Ovary (tissue), 9 donors: Measurements from ENCODE around the gene GREB1L. TPM values are rescaled to one million over a fixed set of nuclear protein-coding genes. Genes with fewer than 3 reads are reported as not detected.

Source experiments
- DNase-seq, 5 donors: peaks; one replicate each; pipeline ENCODE4 v3.0.0-alpha.2; 2019 to 2020
- H3K27ac ChIP-seq, 2 donors: fragments of 200-600 bp; one replicate each; pipeline versions ENCODE4 v1.5.1 to v1.8.0; 2019 to 2022
- H3K27me3 ChIP-seq: fragments of 200-600 bp; one replicate; pipeline ENCODE4 v1.8.0; 2022
- H3K36me3 ChIP-seq: fragments of 200-600 bp; sonication (generic); one replicate; pipeline ENCODE4 v1.5.1; 2019
- H3K4me1 ChIP-seq: one replicate; pipeline ENCODE4 v1.8.1; 2013; ENCODE audit warnings: mild to moderate bottlenecking, moderate library complexity; ENCODE audit not compliant: insufficient read depth
- H3K4me3 ChIP-seq: fragments of 200-600 bp; sonication (generic); one replicate; pipeline ENCODE4 v1.5.1; 2017
- H3K9me3 ChIP-seq, 2 donors: fragments of 200-600 bp in 1 of 2; sonication (generic) in 1 of 2; one replicate each; pipeline versions ENCODE4 v1.5.1 to v1.8.1; 2013 to 2019; ENCODE audit warnings: mild to moderate bottlenecking in 1 of 2, moderate library complexity in 1 of 2
- CTCF ChIP-seq, 3 donors: fragments of 450-650 bp in 2 of 3; fragments of 200-600 bp in 1 of 3; IDR thresholded peaks; one replicate each; pipeline versions ENCODE4 v1.5.1 to v1.8.0; 2016 to 2022; ENCODE audit warnings: antibody characterized with exemption in 3 of 3, mild to moderate bottlenecking in 1 of 3
- EP300 ChIP-seq: sonication (generic); formaldehyde crosslinking; IDR thresholded peaks from one replicate; pipeline ENCODE4 v1.6.1; 2017; ENCODE audit warnings: antibody characterized with exemption
- POLR2A ChIP-seq: fragments of 450-650 bp; IDR thresholded peaks from one replicate; pipeline ENCODE4 v1.6.1; 2017; ENCODE audit warnings: antibody characterized with exemption, mild to moderate bottlenecking, moderate library complexity
- WGBS, 3 donors: extraction: QIAGEN DNeasy Blood & Tissue Kit in 1 of 3; methylation state at CpG; one replicate each; pipeline versions ENCODE4 v1.1.5 to v1.1.7; 2013 to 2017; 5-methylcytosine and 5-hydroxymethylcytosine counted together
- intact Hi-C, 4 donors: fragments of 100-400 bp; cut with DNase I; formaldehyde crosslinking; loops; one replicate each; pipeline versions ENCODE4 v1.11.0 to v1.15.1; 2022 to 2023
- polyA plus RNA-seq, 2 donors: library from polyadenylated mRNA; stranded (reverse); fragments of 200-250 nt in 1 of 2; fragments of 350-450 nt in 1 of 2; fragmentation: Illumina TruSeq in 1 of 2; extraction: RNeasy Lipid Tissue Mini Kit (QIAGEN cat#74804) in 1 of 2; gene quantifications; one replicate each; pipeline ENCODE4 v1.2.3, GENCODE V29; 2013 to 2014
- total RNA-seq, 7 donors: library from RNA; depleted of rRNA in 2 of 7; stranded (reverse); fragments of >200 nt in 2 of 7; fragmentation: NEBNext Ultra II Directional in 3 of 7; extraction: Animal tissue kit (Norgen Biotek cat#: 25700) in 3 of 7; gene quantifications; one replicate each; pipeline versions ENCODE4 v1.1.0 to v1.2.4, GENCODE V29; 2016 to 2023
- donor health status: DM: no; HTN: no; CAD: no; lungs with moderate emphysema.
- donor health status: DM: no; HTN: no; CAD: no.
- donor health status: Bipolar disorder and iron deficiency.
- donor health status: DM: yes; HTN: yes; CAD: no.
- donor health status: DM: no; HTN: no; CAD: no.
- donor health status: DM: yes; HTN: yes; CAD: no.

GREB1L gene
- total and polyA plus RNA-seq, 9 donors: 2.4 to 22.8 (median 10.4) TPM

- H3K4me1 ChIP-seq: no peaks in the 10 kb centered on the region
- H3K4me3 ChIP-seq: no peak overlapping the region
- 88 to 97% (median 92%) methylated on average over 1 of the region's 1 CpG for WGBS, 3 donors
- DNase-seq: no peak
- TF ChIP-seq EP300 (no peak), POLR2A (no peak)
- no peaks in the 10 kb centered on the region for H3K9me3 ChIP-seq
- intact Hi-C loops: no loop called here
- no peaks in the 10 kb centered on the region for H3K27me3 ChIP-seq
- no peak overlapping the region for H3K27ac ChIP-seq
- no peaks in the 10 kb centered on the region for H3K36me3 ChIP-seq
Observed at GRCh38 chr18:21383031-21383430, 141.0 kb downstream of the GREB1L start.

GRCh38 chr18:21386523-21387240 lies 144.7 kb downstream of the GREB1L start:
- intact Hi-C loops: no loop called here
- no peak for DNase-seq
- WGBS, 3 donors: 90 to 92% (median 92%) methylated on average over 11 of the region's 11 CpGs

GRCh38 chr18:21387886-21388285 lies 145.9 kb downstream of the GREB1L start:
- no peak for TF ChIP-seq EP300

More at GRCh38 chr18:21386523-21387240, 144.7 kb downstream of the GREB1L start:
- no peak overlapping the region for H3K27ac ChIP-seq
- H3K4me3 ChIP-seq: no peak overlapping the region
- no peak for TF ChIP-seq CTCF (IDR thresholded peaks at IDR 0.05)
- no peak for TF ChIP-seq POLR2A
- TF ChIP-seq EP300: no peak
- no peaks in the 10 kb centered on the region for H3K36me3 ChIP-seq
- H3K27me3 ChIP-seq: no peaks in the 10 kb centered on the region
- no peaks in the 10 kb centered on the region for H3K9me3 ChIP-seq
- no peaks in the 10 kb centered on the region for H3K4me1 ChIP-seq

GRCh38 chr18:21389283-21389682 lies 147.3 kb downstream of the GREB1L start:
- Histone ChIP-seq H3K36me3 (no peaks in the 10 kb centered on the region), H3K4me1 (no peaks in the 10 kb centered on the region), H3K27ac (no peak overlapping the region), H3K27me3 (no peaks in the 10 kb centered on the region), H3K4me3 (no peak overlapping the region), H3K9me3 (no peaks in the 10 kb centered on the region)
- no peak for TF ChIP-seq POLR2A
- intact Hi-C loops: no loop called here
- DNase-seq: no peak
- 89 to 96% (median 91%) methylated on average over 2 of the region's 2 CpGs for WGBS, 3 donors

More at GRCh38 chr18:21387886-21388285, 145.9 kb downstream of the GREB1L start:
- Histone ChIP-seq H3K4me3 (no peak overlapping the region), H3K4me1 (no peaks in the 10 kb centered on the region), H3K9me3 (no peaks in the 10 kb centered on the region), H3K27me3 (no peaks in the 10 kb centered on the region), H3K27ac (no peak overlapping the region), H3K36me3 (no peaks in the 10 kb centered on the region)
- no peak for DNase-seq
- WGBS, 3 donors: 11 to 22% (median 13%) methylated on average over 2 of the region's 2 CpGs
- intact Hi-C loops: no loop called here

- intact Hi-C loops: no loop called here
- Histone ChIP-seq H3K4me1 (no peaks in the 10 kb centered on the region), H3K4me3 (no peak overlapping the region), H3K27me3 (no peaks in the 10 kb centered on the region), H3K36me3 (no peaks in the 10 kb centered on the region), H3K27ac (no peak overlapping the region), H3K9me3 (no peaks in the 10 kb centered on the region)
- no peak for DNase-seq
- WGBS, 3 donors: 97 to 100% (median 98%) methylated on average over 1 of the region's 1 CpG
- TF ChIP-seq EP300 (no peak), CTCF (IDR thresholded peaks at IDR 0.05) (no peak), POLR2A (no peak)
Observed at GRCh38 chr18:21389903-21390302, 147.9 kb downstream of the GREB1L start.

- no peaks in the 10 kb centered on the region for H3K4me1 ChIP-seq
- intact Hi-C loops: no loop called here
- TF ChIP-seq POLR2A (no peak), EP300 (no peak), CTCF (IDR thresholded peaks at IDR 0.05) (no peak)
- no peak overlapping the region for H3K27ac ChIP-seq
- H3K9me3 ChIP-seq: no peaks in the 10 kb centered on the region
- WGBS, 3 donors: 76 to 91% (median 84%) methylated on average over 3 of the region's 3 CpGs
- no peak for DNase-seq
- no peak overlapping the region for H3K4me3 ChIP-seq
- H3K36me3 ChIP-seq: no peaks in the 10 kb centered on the region
- no peaks in the 10 kb centered on the region for H3K27me3 ChIP-seq
Observed at GRCh38 chr18:21391074-21391673, 149.1 kb downstream of the GREB1L start.
